ENCODE results near the gene UPK3A.
"Not testable (repeated sequence)": the region's sequence is repeated elsewhere in the genome, so short reads cannot be mapped to it uniquely, and the experiment has no call there.

The UPK3A gene

GRCh38 chr22:45284705-45285262 lies at the start of gene UPK3A:
Gene UPK3A, plus strand, starts transcription at chr22:45284949. Its CDS starts 65 bp downstream, at chr22:45285014.
- DNase-seq, result peak; percentile 54 to 58

- DNase-seq, result no peak
Observed at GRCh38 chr22:45235101-45235777, 49.5 kb upstream of the UPK3A start.

- DNase-seq, result no peak
Observed at GRCh38 chr22:45235851-45236342, 48.9 kb upstream of the UPK3A start.

DNA sequence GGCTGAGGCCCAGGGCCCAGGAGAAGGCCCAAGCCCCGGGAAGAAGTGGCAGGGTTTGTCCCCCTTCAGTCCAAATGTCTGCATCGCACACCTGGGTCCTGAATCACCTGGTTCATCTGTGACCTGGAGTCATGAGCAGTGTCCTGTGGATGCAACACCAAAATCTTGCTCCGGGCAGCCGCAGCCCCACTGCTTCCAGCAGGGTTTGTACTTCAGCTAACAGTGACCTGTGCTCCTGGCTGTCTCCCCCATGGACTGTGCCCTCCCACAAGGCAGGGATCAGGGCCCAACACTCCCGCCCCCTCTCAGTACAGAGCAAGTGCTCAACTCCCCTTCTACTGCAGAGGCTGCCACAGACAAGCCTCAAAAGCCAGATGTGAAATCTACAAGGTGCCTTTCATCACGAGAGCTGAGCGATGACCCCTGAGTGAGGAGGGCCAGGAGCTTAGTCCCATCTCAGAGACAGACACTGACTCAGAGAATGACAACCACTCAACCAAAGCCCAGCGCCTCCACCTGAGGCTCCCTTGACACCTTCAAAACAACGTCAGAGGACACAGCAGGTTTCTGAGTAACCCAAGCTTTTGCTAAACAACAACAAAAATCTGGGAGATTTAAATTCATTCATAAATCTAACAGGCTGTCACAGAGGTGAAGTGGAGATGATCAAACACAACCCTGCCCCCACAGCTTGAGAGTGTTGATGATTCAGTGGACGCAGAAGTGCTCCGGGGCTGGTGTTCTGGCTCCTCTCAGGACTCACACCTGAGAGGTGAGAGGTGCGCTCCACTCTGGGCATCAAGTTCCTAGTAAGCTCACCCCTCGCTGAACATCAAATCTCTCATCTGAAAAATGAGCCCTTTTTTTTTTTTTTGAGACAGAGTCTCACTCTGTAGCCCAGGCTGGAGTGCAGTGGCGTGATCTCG lies 47.4 kb upstream of the UPK3A start:
- no peak for DNase-seq

- DNase-seq, result no peak
Observed at GRCh38 chr22:45238076-45238956, 46.4 kb upstream of the UPK3A start.

GRCh38 chr22:45238957-45239680 lies 45.6 kb upstream of the UPK3A start:
- DNase-seq, result no peak

- DNase-seq, result no peak
Observed at GRCh38 chr22:45239681-45240051, 45.1 kb upstream of the UPK3A start.

DNA sequence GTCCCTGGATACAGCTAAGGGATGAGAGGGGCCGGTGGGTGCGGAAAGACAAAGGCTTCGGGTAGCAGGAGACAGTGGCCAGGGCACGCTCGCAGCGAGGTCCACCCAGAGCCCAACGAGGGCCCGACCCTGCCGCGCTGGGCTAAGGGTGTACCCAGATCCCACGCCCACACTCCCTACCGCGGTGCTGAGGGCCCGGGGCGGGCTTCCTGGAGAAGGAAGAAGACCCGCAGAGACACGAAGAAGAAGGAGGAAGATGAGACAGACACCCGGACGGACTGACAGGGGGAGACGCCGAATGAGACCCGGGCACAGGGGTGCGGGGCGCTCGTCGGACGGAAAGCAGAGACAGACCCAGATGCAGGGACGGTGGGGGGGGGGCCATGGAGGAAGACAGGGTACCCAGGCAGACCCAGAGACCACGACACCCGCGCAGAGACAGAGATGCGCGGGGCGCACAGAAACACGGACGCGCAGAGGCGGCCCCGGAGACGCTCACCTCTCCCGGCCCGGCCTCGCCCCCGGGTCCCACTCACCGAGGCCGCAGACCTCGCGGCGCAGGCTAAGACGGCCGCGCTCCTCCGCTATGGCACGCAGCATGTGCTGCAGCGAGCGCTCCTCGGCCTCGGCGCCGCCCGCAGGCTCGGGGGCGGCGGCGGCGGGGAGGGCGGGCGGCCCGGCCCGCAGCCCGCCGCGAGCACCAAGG lies 44.5 kb upstream of the UPK3A start:
- DNase-seq, result no peak

DNA sequence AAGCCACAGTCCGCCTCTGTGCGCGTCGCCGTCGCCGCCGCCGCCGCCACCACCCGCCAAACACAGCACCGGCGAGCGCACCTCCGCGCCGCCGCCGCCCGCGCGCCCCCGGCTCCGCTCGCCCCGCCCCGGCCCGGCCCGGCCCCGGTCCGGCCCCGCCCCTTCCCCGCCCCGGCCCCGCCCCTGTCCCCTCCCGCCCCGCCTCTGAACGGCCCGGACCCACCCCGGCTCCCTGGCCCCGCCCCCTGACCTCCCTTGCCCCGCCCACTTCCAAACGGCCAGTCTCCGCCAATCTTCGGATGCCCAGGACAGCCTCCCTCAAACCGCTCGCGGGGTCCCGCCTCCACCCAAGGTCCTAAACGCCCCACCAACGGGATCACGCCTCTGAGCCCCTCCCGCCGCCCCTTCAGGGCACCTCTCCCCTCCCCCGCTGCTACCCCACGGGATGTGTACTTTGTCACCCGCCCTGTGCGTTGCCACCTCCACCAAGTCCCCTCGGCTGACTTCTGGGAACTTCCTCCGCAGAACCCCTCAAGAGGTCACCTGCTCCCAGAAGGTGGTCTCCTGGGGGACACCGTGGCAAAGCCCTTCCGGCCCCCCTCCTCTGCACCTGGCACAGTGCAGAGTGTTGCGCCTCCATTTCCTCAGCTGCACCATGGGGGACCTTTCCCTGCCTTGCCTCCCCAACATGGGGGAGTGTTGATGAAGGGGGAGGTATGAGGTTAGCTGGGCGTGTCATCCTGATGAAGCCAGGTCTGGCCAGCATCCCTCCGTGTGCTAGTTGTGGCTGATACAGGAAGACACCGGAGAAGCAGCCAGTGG lies 43.7 kb upstream of the UPK3A start, which contains the start of gene KIAA0930:
TSS of gene KIAA0930 (minus strand) at position 85 of the 822 bp plus-strand sequence. CDS start 191 bp downstream, outside the sequence.
- DNase-seq, result peak; percentile 36 to 59

DNA sequence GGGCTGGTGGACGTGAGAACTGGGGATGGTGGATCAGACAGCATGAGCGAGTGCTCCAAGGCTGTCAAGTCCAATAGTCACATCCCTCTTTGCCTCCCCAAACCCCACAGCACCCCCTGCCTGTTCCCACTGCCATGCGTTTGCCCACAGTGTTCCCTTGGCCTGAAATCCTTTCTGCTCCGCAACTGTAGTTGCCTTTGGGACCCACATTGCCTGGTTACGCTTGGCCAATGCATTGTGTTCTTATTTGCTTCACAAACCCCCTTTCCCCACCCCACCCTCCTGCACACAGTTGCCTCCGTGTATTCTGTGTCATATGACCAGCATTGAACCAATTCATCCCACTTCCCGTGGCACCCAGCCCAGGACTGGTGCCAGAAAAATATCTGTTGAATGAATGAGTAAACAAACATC lies 42.0 kb upstream of the UPK3A start:
- DNase-seq, result peak in 1 of 2 experiments; percentile 48

GRCh38 chr22:45244916-45245315 lies 39.8 kb upstream of the UPK3A start:
- DNase-seq, result no peak

DNA sequence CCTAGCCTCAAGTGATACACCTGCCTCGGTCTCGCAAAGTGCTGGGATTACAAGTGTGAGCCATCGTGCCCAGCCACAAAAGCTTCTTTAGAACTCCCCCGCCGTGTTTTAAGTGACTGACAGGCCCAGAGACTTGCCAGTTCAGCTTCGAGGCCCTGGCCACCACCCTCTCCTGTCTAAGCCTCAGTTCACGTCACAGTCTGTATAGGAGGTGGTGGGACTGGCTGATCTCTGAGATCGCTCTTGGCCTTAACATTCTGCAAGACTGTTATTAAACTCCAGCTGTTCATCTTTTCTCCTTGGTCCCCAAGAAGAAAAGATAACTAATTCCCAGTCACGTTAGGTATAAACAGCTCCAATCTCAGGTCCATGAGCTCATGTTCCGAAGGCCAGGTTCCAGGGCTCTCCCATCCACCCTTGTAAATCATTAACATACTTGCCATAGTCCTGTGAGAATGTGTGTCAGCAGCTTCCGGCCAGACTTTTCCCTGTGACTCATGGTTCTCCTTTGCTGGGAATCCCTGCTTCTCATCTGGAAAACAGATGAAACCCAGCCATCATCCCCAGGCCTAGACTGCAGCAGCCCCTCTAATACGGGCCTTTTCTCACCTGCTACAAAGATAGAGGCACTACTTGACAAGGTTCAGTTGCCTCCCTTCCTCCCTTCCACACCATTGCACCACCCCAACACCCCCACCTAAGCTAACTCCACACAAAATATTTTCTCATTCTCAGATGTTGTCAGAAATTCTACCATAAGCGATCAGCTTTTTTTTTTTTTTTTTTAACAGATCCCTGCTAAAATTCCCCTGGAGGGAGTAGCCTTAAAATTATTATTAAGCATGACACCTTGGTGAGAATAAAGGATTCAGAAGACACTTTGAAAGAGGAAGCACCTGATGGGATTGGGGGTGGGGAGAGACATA lies 38.4 kb upstream of the UPK3A start:
- no peak for DNase-seq

DNA sequence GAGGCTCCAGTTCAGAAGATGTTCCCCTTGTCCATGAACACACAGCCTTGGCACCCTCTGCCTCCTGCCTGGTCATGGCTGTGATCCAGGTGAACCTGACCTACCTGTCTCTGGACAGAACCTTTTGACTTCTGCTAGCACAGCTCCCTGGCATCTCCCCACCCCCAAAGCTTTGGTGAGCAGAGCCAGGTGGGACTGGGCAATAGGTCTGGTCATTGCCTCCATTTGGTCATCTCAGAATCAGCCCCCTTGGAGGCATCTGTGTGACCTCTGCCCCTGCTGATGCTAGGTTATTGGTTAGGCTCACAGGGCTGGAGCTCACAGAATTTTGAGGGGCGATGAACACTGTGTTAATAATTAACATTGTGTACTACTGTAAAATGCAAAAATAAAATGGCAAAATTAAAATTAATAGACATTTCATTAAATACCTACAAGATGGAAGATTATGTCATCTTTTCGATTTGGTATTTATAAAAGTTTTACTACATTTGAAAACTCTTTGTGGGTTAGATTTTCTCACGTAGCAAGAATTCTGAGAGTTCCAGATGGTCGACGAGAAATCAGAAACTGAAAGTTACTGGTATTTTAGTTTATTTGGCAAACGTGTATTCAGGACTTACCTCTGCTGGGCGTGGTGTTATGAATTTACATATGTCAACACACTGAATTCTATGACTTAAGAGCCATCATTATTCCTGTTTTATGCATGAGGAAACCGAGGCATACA lies 35.8 kb upstream of the UPK3A start:
- no peak for DNase-seq

GRCh38 chr22:45251825-45252224 lies 32.9 kb upstream of the UPK3A start:
- DNase-seq, result no peak

- DNase-seq, result no peak
Observed at GRCh38 chr22:45253039-45253641, 31.6 kb upstream of the UPK3A start.

GRCh38 chr22:45254388-45254787 lies 30.4 kb upstream of the UPK3A start:
- no peak for DNase-seq

GRCh38 chr22:45254789-45255278 lies 29.9 kb upstream of the UPK3A start:
- no peak for DNase-seq

DNA sequence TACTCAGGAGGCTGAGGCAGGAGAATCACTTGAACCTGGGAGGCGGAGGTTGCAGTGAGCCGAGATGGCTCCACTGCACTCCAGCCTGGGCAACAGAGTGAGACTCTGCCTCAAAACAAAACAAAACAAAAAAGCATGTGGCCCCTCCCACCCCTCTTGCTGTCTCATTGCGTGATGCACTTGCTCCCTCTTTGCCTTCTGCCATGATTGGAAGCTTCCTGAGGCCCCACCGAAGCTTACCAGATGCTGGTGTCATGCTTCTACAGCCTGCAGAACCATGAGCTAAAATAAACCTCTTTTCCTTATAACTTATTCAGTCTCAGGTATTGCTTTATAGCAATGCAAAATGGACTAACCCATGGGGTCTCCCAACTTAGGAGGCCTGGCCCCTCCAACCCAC lies 26.8 kb upstream of the UPK3A start:
- DNase-seq, result not testable (repeated sequence)

Data from NCI-H1930 (cell line).